ENCODE results near the gene RALGAPA1. TPM values are rescaled to one million over a fixed set of nuclear protein-coding genes. Genes with fewer than 3 reads are reported as not detected.
"Not testable (repeated sequence)": the region's sequence is repeated elsewhere in the genome, so short reads cannot be mapped to it uniquely, and the experiment has no call there.

The RALGAPA1 gene
- polyA plus RNA-seq, 1 of the 3 experiments (the other 2 are of a cell fraction), result 3.6 TPM

- 83% methylated on average over 4 of the region's 4 CpGs for WGBS (ENCODE audit: low lambda C conversion rate)
- POLR2A ChIA-PET, result no interaction called here
- Histone ChIP-seq H3K27me3 (ENCODE audit: insufficient read depth) (no peaks in the 10 kb centered on the region), H3K36me3 (replicated peaks in 1 of 2; ENCODE audit: control insufficient read depth in 1 of 2, insufficient read depth in 2 of 2, low read length in 1 of 2) (peaks cover 3 to 4% of the 10 kb centered on the region in 2 experiments), H3K4me1 (ENCODE audit: control insufficient read depth in 1 of 2, insufficient read depth in 2 of 2, low read depth in 1 of 2, low read length in 1 of 2) (no peaks in the 10 kb centered on the region; a peak in 1 of 4 replicates), H3K9me2 (no peaks in the 10 kb centered on the region), H3K27ac (ENCODE audit: low read depth in 2 of 2, low read length in 1 of 2) (no peak overlapping the region), H3F3A (replicated peaks; ENCODE audit: insufficient read depth) (no peaks in the 10 kb centered on the region), H4K20me1 (ENCODE audit: insufficient read depth) (no peaks in the 10 kb centered on the region), H3K4me2 (no peak overlapping the region), H3K4me3 (ENCODE audit: low read depth in 2 of 2, low read length in 1 of 2) (no peak overlapping the region), H2AFZ (ENCODE audit: low read depth) (no peak overlapping the region), H3K9ac (no peak overlapping the region), H3K9me3 (peaks cover 13% of the 10 kb centered on the region; the same call in 1 of the 2 replicates), H3K79me2 (ENCODE audit: insufficient read depth) (peaks cover 13% of the 10 kb centered on the region)
- no peak for DNase-seq
- no peak for TF ChIP-seq EP300 (IDR thresholded peaks at IDR 0.05; ENCODE audit: borderline replicate concordance in 1 of 2, low read depth in 1 of 2, low read length in 1 of 2)
- TF ChIP-seq POLR2AphosphoS5 (IDR thresholded peaks at IDR 0.05; ENCODE audit: low read depth, low read length), result no peak
- TF ChIP-seq REST (IDR thresholded peaks at IDR 0.05; ENCODE audit: low read depth, low read length), result no peak
- TF ChIP-seq SMC3 (IDR thresholded peaks at IDR 0.05; ENCODE audit: low read depth, low read length), result no peak
- TF ChIP-seq SIN3A (IDR thresholded peaks at IDR 0.05; ENCODE audit: borderline replicate concordance, low read depth, low read length), result no peak
- no peak for TF ChIP-seq MXI1 (IDR thresholded peaks at IDR 0.05; ENCODE audit: low read depth, low read length)
- no peak for TF ChIP-seq PBX3 (IDR thresholded peaks at IDR 0.05)
- CTCF ChIA-PET, result no interaction called here
Observed at GRCh38 chr14:35776823-35777222, 32.3 kb downstream of the RALGAPA1 start.

GRCh38 chr14:35776085-35776484 is 33.0 kb downstream of the RALGAPA1 start:
- POLR2A ChIA-PET; H4K20me1 ChIP-seq (ENCODE audit: insufficient read depth); H3K4me2 ChIP-seq; H3K9ac ChIP-seq; H3K9me2 ChIP-seq; H3K4me3 ChIP-seq (ENCODE audit: low read depth in 2 of 2, low read length in 1 of 2); CTCF ChIA-PET; H3K27ac ChIP-seq (ENCODE audit: low read depth in 2 of 2, low read length in 1 of 2); DNase-seq; H3K27me3 ChIP-seq (ENCODE audit: insufficient read depth); H3F3A ChIP-seq (replicated peaks; ENCODE audit: insufficient read depth); H2AFZ ChIP-seq (ENCODE audit: low read depth); H3K36me3 ChIP-seq (replicated peaks in 1 of 2; ENCODE audit: control insufficient read depth in 1 of 2, insufficient read depth in 2 of 2, low read length in 1 of 2); H3K4me1 ChIP-seq (ENCODE audit: control insufficient read depth in 1 of 2, insufficient read depth in 2 of 2, low read depth in 1 of 2, low read length in 1 of 2); H3K9me3 ChIP-seq: not testable (repeated sequence)
- H3K79me2 ChIP-seq (ENCODE audit: insufficient read depth), result peaks cover 13% of the 10 kb centered on the region
- 87% methylated on average over 5 of the region's 5 CpGs for WGBS (ENCODE audit: low lambda C conversion rate)
